Measurements from ENCODE around the gene NXNL1. TPM values are rescaled to one million over a fixed set of nuclear protein-coding genes. Genes with fewer than 3 reads are reported as not detected.

The NXNL1 gene
- total and polyA plus RNA-seq, 2 of the 4 experiments (the other 2 are of a cell fraction) = not detected

GRCh38 chr19:17486545-17487240, 26.0 kb upstream of the NXNL1 start:
- no peak for DNase-seq
- Histone ChIP-seq H3K27me3 (ENCODE audit: control insufficient read depth, insufficient read depth, low read length) (no peaks in the 10 kb centered on the region), H2AK5ac (ENCODE audit: low read depth, low read length) (no peak overlapping the region), H2AFZ (replicated peaks; ENCODE audit: low read length, poor library complexity) (no peak overlapping the region), H3K18ac (ENCODE audit: low read depth, low read length) (no peak overlapping the region), H4K5ac (ENCODE audit: low read depth, low read length) (no peak overlapping the region), H3K9me1 (ENCODE audit: insufficient read depth, low read length) (peaks cover 4% of the 10 kb centered on the region; the same call in 1 of the 2 replicates), H3K56ac (ENCODE audit: extremely low read depth, insufficient read depth, low read length) (no peak overlapping the region), H4K8ac (ENCODE audit: low read depth in 2 of 2, low read length in 2 of 2) (no peak overlapping the region), H3K9me3 (ENCODE audit: control insufficient read depth, insufficient read depth, low read length) (no peaks in the 10 kb centered on the region), H3K23ac (ENCODE audit: low read depth, low read length) (no peak overlapping the region), H3K4ac (ENCODE audit: low read depth, low read length) (no peak overlapping the region), H3K4me2 (ENCODE audit: low read depth, low read length) (no peak overlapping the region), H3K27ac (ENCODE audit: insufficient read depth, low read length) (no peak overlapping the region), H2BK20ac (ENCODE audit: low read depth, low read length) (no peak overlapping the region), H2AK9ac (replicated peaks; ENCODE audit: low read depth, low read length, poor library complexity) (peak overlapping the region; percentile 16), H2BK15ac (ENCODE audit: low read depth, low read length) (no peak overlapping the region), H3K36me3 (ENCODE audit: control insufficient read depth, insufficient read depth, low read length) (peaks cover 12% of the 10 kb centered on the region), H4K91ac (ENCODE audit: insufficient read depth, low read depth, low read length) (no peak overlapping the region), H3K4me1 (ENCODE audit: control insufficient read depth, insufficient read depth, low read length) (no peaks in the 10 kb centered on the region; the same call in 1 of the 2 replicates), H3K14ac (replicated peaks; ENCODE audit: low read depth, low read length) (no peak overlapping the region), H2BK5ac (ENCODE audit: low read depth, low read length, poor library complexity, severe bottlenecking) (no peak overlapping the region), H3K4me3 (ENCODE audit: insufficient read depth, low read depth, low read length) (no peak overlapping the region), H3K9ac (ENCODE audit: low read depth, low read length) (no peak overlapping the region), H3K79me1 (ENCODE audit: low read depth in 1 of 2, low read length in 2 of 2) (peaks cover 13 to 26% of the 10 kb centered on the region in 2 experiments), H4K20me1 (ENCODE audit: insufficient read depth, low read length) (peaks cover 32% of the 10 kb centered on the region), H2BK120ac (ENCODE audit: low read depth, low read length) (no peak overlapping the region)
- WGBS, 2 experiments (ENCODE audit: extremely low coverage in 2 of 2, insufficient read length in 1 of 2) = 93% methylated on average over 38 of the region's 58 CpGs; no CpG with 5 or more reads in 1 of the 2 experiments
- ATAC-seq (ENCODE audit: low read depth) = no peak
- ChIA-PET POLR2A (ENCODE audit: unreplicated experiment) (no interaction called here), CTCF (interaction anchor here (0.7 kb wide), 1 partner anchor 9 kb away, joined by 3 read pairs; no protein-coding TSS in a partner anchor)
- intact Hi-C loops (cut with micrococcal nuclease) (no loop called here), dilution Hi-C loops (cut with HindIII; ENCODE audit: low sequenced_read_pairs, unreplicated experiment) (no loop called here), in situ Hi-C loops (cut with MboI; ENCODE audit: low sequenced_read_pairs) (no loop called here)
- BruUV-seq (replicated peaks) = no TSS peak
- TF ChIP-seq CHD1 (IDR thresholded peaks at IDR 0.05; ENCODE audit: low read depth, low read length) (no peak), MXI1 (IDR thresholded peaks at IDR 0.05; ENCODE audit: borderline replicate concordance, low read depth, low read length) (no peak), ELK1 (IDR thresholded peaks at IDR 0.05; ENCODE audit: borderline replicate concordance, low read depth, low read length) (no peak), NFE2L2 (IDR thresholded peaks at IDR 0.05; ENCODE audit: low read depth, low read length) (no peak), RFX5 (IDR thresholded peaks at IDR 0.05; ENCODE audit: low read depth, low read length) (no peak), POLR2A (IDR thresholded peaks at IDR 0.05; ENCODE audit: low read depth, low read length) (no peak), FOS (IDR thresholded peaks at IDR 0.05; ENCODE audit: low read depth, low read length) (no peak), MAFK (IDR thresholded peaks at IDR 0.05; ENCODE audit: low read depth, low read length) (no peak), RCOR1 (IDR thresholded peaks at IDR 0.05; ENCODE audit: insufficient replicate concordance, low read length) (no peak), MAZ (IDR thresholded peaks at IDR 0.05; ENCODE audit: borderline replicate concordance, low read depth, low read length) (no peak), BHLHE40 (IDR thresholded peaks at IDR 0.05; ENCODE audit: low read depth, low read length) (no peak), CEBPB (IDR thresholded peaks at IDR 0.05; ENCODE audit: low read depth, low read length) (no peak), USF2 (IDR thresholded peaks at IDR 0.05; ENCODE audit: low read depth, low read length) (no peak), RAD21 (IDR thresholded peaks at IDR 0.05; ENCODE audit: low read length) (no peak), SMC3 (IDR thresholded peaks at IDR 0.05; ENCODE audit: low read depth, low read length) (no peak)
- TF ChIP-seq, protein P1, sequence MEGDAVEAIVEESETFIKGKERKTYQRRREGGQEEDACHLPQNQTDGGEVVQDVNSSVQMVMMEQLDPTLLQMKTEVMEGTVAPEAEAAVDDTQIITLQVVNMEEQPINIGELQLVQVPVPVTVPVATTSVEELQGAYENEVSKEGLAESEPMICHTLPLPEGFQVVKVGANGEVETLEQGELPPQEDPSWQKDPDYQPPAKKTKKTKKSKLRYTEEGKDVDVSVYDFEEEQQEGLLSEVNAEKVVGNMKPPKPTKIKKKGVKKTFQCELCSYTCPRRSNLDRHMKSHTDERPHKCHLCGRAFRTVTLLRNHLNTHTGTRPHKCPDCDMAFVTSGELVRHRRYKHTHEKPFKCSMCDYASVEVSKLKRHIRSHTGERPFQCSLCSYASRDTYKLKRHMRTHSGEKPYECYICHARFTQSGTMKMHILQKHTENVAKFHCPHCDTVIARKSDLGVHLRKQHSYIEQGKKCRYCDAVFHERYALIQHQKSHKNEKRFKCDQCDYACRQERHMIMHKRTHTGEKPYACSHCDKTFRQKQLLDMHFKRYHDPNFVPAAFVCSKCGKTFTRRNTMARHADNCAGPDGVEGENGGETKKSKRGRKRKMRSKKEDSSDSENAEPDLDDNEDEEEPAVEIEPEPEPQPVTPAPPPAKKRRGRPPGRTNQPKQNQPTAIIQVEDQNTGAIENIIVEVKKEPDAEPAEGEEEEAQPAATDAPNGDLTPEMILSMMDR (conservative IDR thresholded peaks at IDR 0.05; ENCODE audit: low read depth, low read length) = no peak

Data from IMR-90 (cell line).